Embryonic facial prominence (tissue), 1 donor: Measurements from ENCODE around the gene IFI30.

ENCODE experiments used
- DNase-seq: peaks from one replicate; pipeline ENCODE4 v3.0.0-alpha.2; 2016; ENCODE audit errors: extremely low spot score

The IFI30 gene

GRCh38 chr19:18225702-18226468 lies 52.3 kb downstream of the IFI30 start, which contains the start of gene PDE4C:
TSS of gene PDE4C (minus strand) at chr19:18226438. CDS start at chr19:18226415, 23 bp downstream.
- no peak for DNase-seq

- DNase-seq: no peak
Observed at GRCh38 chr19:18226956-18227780, 53.6 kb downstream of the IFI30 start.
